Duodenal mucosa (tissue), 2 donors: ENCODE data around the gene FHOD3.

Experiments used
- H3K27ac ChIP-seq: one replicate; pipeline ENCODE4 v1.7.0; 2013; ENCODE audit warnings: low read depth, low read length
- H3K27me3 ChIP-seq, 2 donors: one replicate each; pipeline ENCODE4 v1.7.0; 2013; ENCODE audit warnings: low read length in 2 of 2, control low read depth in 1 of 2; ENCODE audit not compliant: insufficient read depth in 2 of 2, control insufficient read depth in 1 of 2
- H3K36me3 ChIP-seq, 2 donors: one replicate each; pipeline ENCODE4 v1.7.0; 2013; ENCODE audit warnings: low read length in 2 of 2, control low read depth in 1 of 2; ENCODE audit not compliant: insufficient read depth in 2 of 2, control insufficient read depth in 1 of 2
- H3K4me1 ChIP-seq, 2 donors: one replicate each; pipeline ENCODE4 v1.7.0; 2013; ENCODE audit warnings: low read length in 2 of 2, control low read depth in 1 of 2; ENCODE audit not compliant: insufficient read depth in 2 of 2, control insufficient read depth in 1 of 2
- H3K4me3 ChIP-seq, 2 donors: one replicate each; pipeline ENCODE4 v1.7.0; 2013; ENCODE audit warnings: low read length in 2 of 2, low read depth in 1 of 2
- H3K9ac ChIP-seq, 2 donors: one replicate each; pipeline ENCODE4 v1.7.0; 2013; ENCODE audit warnings: low read length in 2 of 2, low read depth in 1 of 2
- H3K9me3 ChIP-seq, 2 donors: one replicate each; pipeline ENCODE4 v1.7.0; 2013; ENCODE audit warnings: low read length in 2 of 2, control low read depth in 1 of 2; ENCODE audit not compliant: control insufficient read depth in 1 of 2

The FHOD3 gene

GRCh38 chr18:36530676-36531405, 233.3 kb downstream of the FHOD3 start:
- no peaks in the 10 kb centered on the region for H3K9me3 ChIP-seq
- peaks cover 0 to 4% of the 10 kb centered on the region in 2 donors for H3K4me1 ChIP-seq
- H3K36me3 ChIP-seq = no peaks in the 10 kb centered on the region
- H3K27ac ChIP-seq = no peak overlapping the region
- H3K27me3 ChIP-seq = no peaks in the 10 kb centered on the region
- H3K9ac ChIP-seq = no peak overlapping the region
- H3K4me3 ChIP-seq = no peak overlapping the region

- no peaks in the 10 kb centered on the region for H3K9me3 ChIP-seq
- H3K4me1 ChIP-seq = peaks cover 0 to 4% of the 10 kb centered on the region in 2 donors
- no peak overlapping the region for H3K9ac ChIP-seq
- H3K27me3 ChIP-seq = no peaks in the 10 kb centered on the region
- H3K27ac ChIP-seq = no peak overlapping the region
- no peaks in the 10 kb centered on the region for H3K36me3 ChIP-seq
- no peak overlapping the region for H3K4me3 ChIP-seq
These were observed 234.1 kb downstream of the FHOD3 start for GRCh38 chr18:36531636-36532035.

- H3K9ac ChIP-seq = no peak overlapping the region
- no peaks in the 10 kb centered on the region for H3K36me3 ChIP-seq
- no peaks in the 10 kb centered on the region for H3K9me3 ChIP-seq
- H3K27ac ChIP-seq = no peak overlapping the region
- no peaks in the 10 kb centered on the region for H3K27me3 ChIP-seq
- H3K4me1 ChIP-seq = peaks cover 0 to 4% of the 10 kb centered on the region in 2 donors
- H3K4me3 ChIP-seq = no peak overlapping the region
These were observed 234.9 kb downstream of the FHOD3 start for GRCh38 chr18:36532394-36532793.

GRCh38 chr18:36532815-36533214, 235.3 kb downstream of the FHOD3 start:
- Histone ChIP-seq H3K9me3 (no peaks in the 10 kb centered on the region), H3K36me3 (no peaks in the 10 kb centered on the region), H3K27me3 (no peaks in the 10 kb centered on the region), H3K9ac (no peak overlapping the region), H3K4me1 (peaks cover 0 to 2% of the 10 kb centered on the region in 2 donors), H3K27ac (no peak overlapping the region), H3K4me3 (no peak overlapping the region)

GRCh38 chr18:36533446-36534153, 236.1 kb downstream of the FHOD3 start:
- no peaks in the 10 kb centered on the region for H3K4me1 ChIP-seq
- no peak overlapping the region for H3K4me3 ChIP-seq
- no peak overlapping the region for H3K9ac ChIP-seq
- no peaks in the 10 kb centered on the region for H3K9me3 ChIP-seq
- no peaks in the 10 kb centered on the region for H3K27me3 ChIP-seq
- no peak overlapping the region for H3K27ac ChIP-seq
- no peaks in the 10 kb centered on the region for H3K36me3 ChIP-seq

GRCh38 chr18:36534154-36534688, 236.7 kb downstream of the FHOD3 start:
- Histone ChIP-seq H3K27me3 (no peaks in the 10 kb centered on the region), H3K9me3 (no peaks in the 10 kb centered on the region), H3K36me3 (no peaks in the 10 kb centered on the region), H3K27ac (no peak overlapping the region), H3K9ac (no peak overlapping the region), H3K4me3 (no peak overlapping the region), H3K4me1 (no peaks in the 10 kb centered on the region)

- Histone ChIP-seq H3K9me3 (no peaks in the 10 kb centered on the region), H3K27ac (no peak overlapping the region), H3K36me3 (no peaks in the 10 kb centered on the region), H3K27me3 (no peaks in the 10 kb centered on the region), H3K9ac (no peak overlapping the region), H3K4me1 (no peaks in the 10 kb centered on the region), H3K4me3 (no peak overlapping the region)
These were observed 237.9 kb downstream of the FHOD3 start for GRCh38 chr18:36535202-36535935.

GRCh38 chr18:36536426-36536825, 238.9 kb downstream of the FHOD3 start:
- H3K27me3 ChIP-seq = no peaks in the 10 kb centered on the region
- no peaks in the 10 kb centered on the region for H3K9me3 ChIP-seq
- H3K9ac ChIP-seq = no peak overlapping the region
- no peaks in the 10 kb centered on the region for H3K4me1 ChIP-seq
- no peaks in the 10 kb centered on the region for H3K36me3 ChIP-seq
- H3K27ac ChIP-seq = no peak overlapping the region
- H3K4me3 ChIP-seq = no peak overlapping the region

- H3K27me3 ChIP-seq = no peaks in the 10 kb centered on the region
- H3K36me3 ChIP-seq = no peaks in the 10 kb centered on the region
- H3K4me3 ChIP-seq = no peak overlapping the region
- no peak overlapping the region for H3K9ac ChIP-seq
- no peaks in the 10 kb centered on the region for H3K9me3 ChIP-seq
- H3K4me1 ChIP-seq = no peaks in the 10 kb centered on the region
- no peak overlapping the region for H3K27ac ChIP-seq
These were observed 239.8 kb downstream of the FHOD3 start for GRCh38 chr18:36537289-36537688.

- H3K27ac ChIP-seq = no peak overlapping the region
- no peak overlapping the region for H3K9ac ChIP-seq
- no peaks in the 10 kb centered on the region for H3K9me3 ChIP-seq
- no peak overlapping the region for H3K4me3 ChIP-seq
- no peaks in the 10 kb centered on the region for H3K36me3 ChIP-seq
- H3K4me1 ChIP-seq = no peaks in the 10 kb centered on the region
- H3K27me3 ChIP-seq = no peaks in the 10 kb centered on the region
These were observed 242.2 kb downstream of the FHOD3 start for GRCh38 chr18:36539674-36540231.
